Stimulated activated CD8-positive, alpha-beta memory T cell treated with anti-CD3 and anti-CD28 coated beads, Interleukin-7, amount 100 ng/mL, for 48 hours (primary cell): ENCODE results near the gene PCNX1.
A peak's percentile ranks its signal among the peaks of the same experiment; 100 is the strongest.

Experiments used
- DNase-seq, 2 donors: peaks; one replicate each; pipeline ENCODE4 v3.0.0-alpha.2; 2020; ENCODE audit warnings: low read depth in 1 of 2; ENCODE audit errors: extremely low read depth in 1 of 2

PCNX1 gene

DNA sequence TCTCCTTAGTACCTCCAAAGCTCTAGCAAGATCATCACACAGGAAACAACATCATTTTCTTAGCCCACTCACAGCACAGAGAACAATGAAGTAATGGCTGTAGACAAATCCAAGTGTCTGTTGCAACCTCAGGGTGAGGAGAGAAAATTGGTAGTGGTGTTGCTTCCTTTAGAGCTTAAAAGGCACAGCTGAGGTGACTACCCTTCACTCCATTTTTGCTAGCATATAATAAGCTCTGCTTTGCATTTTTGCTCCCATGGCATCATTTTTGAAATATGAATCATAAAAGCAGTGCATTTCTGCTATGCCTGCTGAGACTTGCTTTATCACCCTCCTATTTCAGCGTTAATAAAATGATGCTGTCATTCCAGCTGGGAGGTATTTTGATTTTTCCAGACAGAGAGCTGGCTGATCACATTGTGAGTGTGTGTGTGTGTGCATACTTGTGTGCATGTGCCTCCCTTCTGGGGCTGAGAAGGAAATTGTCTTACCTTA is 18.5 kb upstream of the PCNX1 start:
- DNase-seq = no peak

DNA sequence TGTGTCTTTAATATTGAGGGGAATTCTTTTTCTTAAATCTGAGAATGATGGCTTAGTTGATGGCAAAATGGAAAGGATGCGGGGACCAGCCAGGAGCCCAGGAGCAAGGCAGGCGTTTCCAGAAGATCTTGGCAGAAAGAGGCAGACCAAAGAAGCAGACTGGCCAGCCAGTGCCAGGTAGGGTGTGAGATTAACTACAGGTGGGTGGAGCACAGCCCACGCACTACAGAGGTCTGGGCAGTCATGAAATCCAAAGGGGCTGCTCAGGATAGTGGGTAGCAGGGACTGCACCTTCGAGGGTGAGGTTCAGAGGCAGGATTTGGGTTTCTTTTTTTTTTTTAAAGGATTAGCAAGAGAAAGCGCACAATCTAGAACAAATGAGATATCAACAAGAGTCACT is 17.7 kb upstream of the PCNX1 start:
- DNase-seq = no peak

DNA sequence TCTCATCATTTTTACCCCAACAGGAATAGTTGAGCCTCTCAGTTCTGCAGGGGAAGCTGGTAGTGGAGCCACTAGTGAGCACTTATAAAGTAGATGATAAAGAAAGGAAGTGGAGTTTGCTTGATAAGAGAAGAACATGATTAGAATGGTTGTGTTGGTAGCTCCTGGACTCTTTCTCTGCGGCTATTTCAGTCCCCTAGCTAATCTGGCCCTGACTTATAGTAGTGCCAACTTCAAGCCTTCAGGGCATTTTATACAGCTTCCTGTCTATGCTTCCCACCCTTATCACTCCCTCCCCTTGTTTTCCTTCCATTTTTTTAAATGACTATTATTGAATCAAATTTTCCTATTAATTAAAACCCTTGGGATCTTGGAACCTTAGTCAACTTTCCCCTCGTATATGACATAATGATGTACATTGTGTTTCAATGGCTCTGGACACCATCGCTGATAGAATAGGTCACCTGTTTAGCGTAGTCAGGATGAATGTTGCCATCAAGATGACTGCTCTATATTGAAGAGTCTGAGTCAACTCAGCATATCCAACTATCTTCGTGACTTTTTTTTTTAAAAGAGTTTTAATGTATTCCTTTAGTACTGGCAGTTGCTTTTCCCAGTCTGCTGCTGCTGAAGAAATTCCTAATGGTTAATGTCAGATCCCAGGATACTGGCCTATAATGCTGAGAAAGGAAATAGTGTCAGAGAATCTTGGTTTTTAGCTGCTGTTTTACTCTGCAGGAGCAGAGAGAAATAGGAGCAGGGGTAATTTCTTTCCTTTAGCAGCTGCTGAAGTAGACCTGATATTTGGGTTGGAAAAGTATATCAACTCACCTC is 16.2 kb upstream of the PCNX1 start:
- DNase-seq = no peak

DNA sequence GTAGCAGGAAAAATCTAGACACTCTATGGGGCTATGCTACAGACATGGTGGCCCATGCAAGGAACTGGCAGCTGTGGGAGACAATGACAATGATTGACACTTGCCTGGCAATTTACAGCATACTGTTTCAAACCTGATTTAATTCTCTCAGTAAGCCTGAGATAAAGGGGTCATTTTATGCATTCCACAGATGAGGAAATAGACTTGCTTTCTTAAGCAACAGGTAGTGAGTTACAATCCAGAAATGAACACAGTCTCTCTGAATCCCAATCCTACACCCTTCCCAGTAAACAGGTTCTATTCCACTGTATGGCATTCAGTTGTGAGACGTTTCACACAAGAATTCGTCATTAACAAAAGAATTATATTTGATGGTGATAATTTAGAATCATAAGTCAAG is 15.5 kb upstream of the PCNX1 start:
- no peak for DNase-seq

DNA sequence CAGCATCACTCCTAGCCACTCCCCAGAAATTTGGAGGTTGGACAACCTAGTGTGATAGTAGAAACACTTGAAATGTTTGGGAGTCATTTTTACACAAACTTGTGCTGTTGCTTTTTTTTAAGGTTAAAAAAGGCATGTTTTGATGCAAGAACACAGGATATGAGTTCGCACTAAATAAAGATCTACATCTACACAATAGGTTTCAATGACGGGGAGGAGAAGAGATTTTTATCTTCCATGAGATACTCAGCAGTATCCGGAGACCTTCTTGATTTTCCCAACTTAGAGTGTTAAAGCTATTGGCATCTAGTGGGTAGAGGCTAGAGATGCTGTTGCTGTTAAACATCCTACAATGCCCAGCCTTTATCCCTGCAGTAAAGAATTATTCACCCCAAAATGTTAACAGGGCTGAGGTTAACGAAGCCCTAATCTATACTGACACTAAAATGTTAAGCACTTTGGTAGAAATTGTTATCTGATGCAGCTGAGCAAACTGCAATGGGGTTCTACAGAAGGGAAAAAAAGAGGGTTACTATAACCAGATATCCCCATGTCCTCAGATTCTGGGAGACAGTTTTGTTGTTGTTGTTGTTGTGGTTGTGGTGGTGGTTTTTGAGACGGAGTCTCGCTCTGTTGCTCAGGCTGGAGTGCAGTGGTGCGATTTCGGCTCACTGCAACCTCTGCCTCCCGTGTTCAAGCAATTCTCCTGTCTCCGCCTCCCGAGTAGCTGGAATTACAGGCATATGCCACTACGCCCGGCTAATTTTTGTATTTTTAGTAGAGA is 14.0 kb upstream of the PCNX1 start:
- DNase-seq = no peak

DNA sequence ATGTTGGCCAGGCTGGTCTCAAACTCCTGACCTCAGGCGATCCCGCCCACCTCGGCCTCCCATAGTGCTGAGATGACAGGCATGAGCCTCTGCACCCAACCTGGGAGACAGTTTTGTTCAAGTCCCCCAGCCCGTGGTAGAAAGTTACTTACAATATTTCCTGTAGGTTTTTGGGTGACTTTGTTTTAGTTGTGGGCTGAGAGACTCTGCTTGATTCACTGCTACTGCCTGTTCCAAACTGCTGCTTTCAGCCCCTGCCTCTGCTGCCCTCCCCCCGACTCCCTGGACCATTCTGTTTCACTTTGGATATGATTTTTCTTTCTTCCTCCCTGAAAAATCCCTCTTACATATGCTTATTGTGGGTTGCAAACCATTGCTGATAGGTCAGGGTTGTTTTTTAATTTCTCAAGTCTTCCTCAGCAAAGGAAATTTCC is 13.4 kb upstream of the PCNX1 start:
- DNase-seq = peak in 1 of 2 donors; percentile 45

DNA sequence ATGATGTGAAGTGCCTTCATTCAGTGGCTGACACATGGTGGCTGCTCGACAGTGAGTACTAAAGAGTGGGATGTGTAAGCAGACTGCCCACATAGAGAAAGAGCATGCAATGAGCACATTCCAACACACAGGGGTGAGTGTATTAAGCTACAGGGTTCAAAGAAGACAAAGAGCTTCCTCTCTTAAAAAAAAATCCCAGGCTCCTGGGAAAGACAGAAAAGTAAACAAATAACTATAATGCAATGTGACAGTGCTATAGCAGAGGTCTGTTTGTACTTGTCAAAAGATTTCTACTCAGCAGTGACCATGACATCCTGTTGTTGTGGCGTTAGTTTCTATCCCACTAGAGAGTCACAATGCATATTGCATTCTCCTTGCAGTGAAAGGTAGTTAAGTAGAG is 12.4 kb upstream of the PCNX1 start:
- DNase-seq = no peak

DNA sequence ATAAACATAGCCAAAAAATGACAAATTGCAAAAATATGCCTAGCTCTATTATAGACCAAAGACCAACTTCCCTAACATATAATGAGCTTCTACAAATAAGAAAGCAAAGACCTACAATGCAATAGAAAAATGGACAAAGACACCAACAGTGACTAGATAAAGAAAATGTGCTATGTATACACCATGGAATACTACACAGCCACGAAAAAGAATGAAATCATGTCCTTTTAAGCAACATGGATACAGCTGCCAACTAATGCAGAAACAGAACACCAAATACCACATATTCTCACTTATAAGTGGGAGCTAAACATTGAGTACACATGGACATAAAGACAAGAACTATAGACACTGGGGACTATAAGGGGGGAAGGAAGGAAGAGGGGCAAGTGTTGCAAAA is 10.9 kb upstream of the PCNX1 start:
- DNase-seq = no peak

DNA sequence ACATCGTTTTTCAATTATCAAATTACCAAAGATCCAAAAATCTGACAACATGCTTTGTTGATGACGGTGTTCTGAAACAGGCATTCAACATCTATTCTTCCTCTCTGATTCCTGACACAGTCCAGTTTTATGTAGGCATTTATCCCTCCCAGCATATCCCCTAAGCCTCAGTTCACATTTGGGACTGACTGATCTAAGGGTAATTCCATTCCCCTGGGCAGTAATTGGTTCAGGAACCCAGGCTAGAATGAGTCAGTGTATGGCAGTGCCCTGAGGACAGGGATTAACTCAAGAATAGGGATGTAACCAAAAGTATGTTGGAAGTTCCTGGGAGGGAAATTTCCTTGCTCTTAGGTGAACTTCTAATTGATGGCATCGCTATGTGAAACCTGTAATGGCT is 10.3 kb upstream of the PCNX1 start:
- DNase-seq = no peak

DNA sequence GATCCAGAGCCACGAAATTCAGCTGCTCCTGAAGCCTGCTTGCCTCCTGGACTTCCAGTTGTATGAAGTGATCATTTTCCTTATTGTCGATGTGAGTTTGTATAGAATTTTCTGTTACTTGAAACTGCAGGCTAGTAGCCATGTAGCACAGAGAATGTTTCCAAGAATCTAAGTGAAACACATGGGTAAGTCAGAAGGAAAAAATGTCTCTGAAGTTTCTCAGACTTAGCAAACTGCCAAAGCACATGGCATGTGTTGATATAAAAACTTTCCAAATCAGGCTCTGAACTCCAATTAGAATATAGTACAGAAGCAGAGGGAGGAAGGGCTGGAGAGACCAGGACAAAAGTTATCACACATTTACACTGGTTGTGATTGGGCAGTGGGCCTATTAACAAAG is 9.8 kb upstream of the PCNX1 start:
- DNase-seq = no peak

DNA sequence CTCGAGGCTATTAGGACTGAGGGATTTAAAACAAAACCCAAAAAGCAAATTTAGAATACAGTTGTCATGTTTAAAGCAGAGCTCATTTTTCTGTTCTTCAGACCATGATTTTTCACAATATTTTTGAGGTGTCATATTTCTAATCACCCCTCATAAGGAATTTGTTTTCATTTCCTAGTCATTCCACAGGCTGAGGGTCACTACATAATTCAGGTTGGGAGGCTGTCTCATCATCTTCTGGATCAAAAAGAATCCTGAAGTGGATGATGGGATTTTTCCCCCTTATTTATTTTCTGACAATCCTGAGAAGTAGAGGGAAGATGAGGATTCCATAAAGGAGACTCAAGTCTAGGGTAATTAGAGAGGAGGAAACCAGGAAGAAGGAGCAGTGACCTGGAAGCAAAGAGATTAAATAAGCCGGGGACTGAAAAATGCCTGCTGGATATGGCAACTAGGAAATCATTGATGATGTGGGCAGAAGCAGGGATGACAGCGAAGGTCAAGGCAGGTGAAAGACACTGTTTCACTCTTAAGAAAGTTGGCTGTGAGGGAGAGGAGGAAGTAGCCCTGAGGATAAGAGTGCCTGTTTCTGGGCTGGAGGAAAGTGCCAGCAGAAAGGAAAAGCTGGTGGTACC is 9.0 kb upstream of the PCNX1 start:
- DNase-seq = no peak

DNA sequence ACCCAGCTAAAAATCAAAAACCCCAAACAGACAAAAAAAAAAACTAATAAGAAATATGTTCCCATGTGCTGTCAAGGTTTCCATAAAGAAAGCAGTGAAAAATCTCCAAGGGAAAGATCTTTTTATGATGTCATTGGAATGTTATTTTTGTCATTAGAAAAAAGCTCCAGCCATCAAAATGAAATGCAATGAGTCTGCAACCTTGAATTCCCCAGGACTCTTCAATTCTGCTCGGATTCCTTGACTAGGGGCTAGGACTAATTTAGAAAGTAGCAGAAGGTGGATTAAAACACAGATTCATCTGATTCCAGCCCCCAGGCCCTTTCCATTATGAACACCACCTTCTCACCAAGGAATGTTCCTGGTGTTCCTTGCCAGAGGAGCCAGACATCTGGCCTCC is 6.0 kb upstream of the PCNX1 start:
- no peak for DNase-seq

DNA sequence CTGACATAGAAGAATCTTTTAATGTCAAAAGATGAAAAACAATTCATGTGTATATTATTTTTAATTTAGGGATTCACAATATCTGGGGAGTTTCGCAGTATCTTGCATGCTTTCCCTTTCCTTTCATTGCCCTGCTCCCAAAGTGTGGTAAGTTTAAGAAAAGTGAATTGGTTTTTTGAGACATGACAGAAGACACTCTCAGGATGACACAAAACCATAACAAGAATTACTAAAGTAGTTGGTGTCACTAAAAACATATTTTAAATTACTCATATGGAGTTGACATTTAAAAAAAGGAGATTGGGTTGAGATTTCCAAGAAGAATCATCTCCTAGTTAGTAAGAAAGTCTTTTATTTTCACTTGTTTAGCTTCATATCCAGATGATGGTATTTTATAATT is 5.1 kb upstream of the PCNX1 start:
- DNase-seq = no peak

DNA sequence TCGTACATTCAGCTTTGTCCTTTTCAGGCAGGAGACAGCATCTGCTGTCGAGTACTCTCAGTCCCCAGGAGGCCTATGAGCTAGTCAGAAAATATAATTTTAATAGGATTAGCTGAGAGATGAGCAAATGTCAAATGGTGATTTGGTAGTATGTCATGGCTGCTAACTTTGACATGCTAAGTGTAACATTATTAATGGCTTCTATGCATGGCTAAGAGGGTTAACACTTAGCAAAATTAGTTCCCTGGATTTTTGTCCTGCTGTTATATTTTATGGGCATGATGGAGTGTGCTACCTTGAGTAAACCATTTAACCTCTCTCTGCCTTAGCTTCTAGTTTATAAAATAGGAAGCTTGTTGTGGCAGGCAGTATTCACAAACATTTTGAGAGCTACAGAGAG is 2.9 kb upstream of the PCNX1 start:
- DNase-seq = no peak

DNA sequence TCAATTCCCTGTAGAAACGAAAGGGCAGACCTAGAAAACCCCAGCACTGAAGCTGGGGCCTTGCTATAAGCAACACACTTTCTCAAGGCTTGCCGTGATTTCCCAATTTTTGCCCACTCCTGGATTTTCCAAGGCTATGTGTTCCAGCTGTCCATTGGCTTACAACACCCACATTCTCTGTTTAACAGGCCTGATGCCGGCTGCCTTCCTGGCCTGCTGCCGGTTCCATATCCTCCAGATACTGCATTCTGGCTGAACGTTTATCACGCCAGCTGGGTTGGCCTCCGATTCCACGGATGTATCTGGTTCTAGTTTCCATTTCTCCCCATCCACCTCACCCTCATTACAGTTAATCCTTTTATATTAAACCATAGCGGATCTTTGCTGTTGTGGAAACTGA is 2.0 kb upstream of the PCNX1 start:
- no peak for DNase-seq

DNA sequence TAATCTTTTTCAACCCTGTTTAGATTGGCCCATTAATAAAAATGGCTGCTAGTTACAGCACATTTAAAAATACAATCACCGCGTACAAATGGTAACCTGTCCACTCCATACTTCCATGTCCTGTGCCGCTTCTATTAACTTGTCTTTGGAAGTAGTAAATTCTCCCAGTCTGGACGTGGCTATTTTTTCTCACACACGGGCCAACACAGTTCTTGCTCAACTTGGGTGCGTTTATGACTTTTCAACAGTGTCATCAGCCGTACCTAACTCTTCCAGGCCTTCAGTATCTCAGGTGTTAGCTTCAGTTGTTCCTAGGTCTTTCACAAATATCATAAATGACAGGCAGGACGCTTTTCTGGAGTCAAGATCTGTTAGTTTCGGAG is 475 bp upstream of the PCNX1 start:
- no peak for DNase-seq

DNA sequence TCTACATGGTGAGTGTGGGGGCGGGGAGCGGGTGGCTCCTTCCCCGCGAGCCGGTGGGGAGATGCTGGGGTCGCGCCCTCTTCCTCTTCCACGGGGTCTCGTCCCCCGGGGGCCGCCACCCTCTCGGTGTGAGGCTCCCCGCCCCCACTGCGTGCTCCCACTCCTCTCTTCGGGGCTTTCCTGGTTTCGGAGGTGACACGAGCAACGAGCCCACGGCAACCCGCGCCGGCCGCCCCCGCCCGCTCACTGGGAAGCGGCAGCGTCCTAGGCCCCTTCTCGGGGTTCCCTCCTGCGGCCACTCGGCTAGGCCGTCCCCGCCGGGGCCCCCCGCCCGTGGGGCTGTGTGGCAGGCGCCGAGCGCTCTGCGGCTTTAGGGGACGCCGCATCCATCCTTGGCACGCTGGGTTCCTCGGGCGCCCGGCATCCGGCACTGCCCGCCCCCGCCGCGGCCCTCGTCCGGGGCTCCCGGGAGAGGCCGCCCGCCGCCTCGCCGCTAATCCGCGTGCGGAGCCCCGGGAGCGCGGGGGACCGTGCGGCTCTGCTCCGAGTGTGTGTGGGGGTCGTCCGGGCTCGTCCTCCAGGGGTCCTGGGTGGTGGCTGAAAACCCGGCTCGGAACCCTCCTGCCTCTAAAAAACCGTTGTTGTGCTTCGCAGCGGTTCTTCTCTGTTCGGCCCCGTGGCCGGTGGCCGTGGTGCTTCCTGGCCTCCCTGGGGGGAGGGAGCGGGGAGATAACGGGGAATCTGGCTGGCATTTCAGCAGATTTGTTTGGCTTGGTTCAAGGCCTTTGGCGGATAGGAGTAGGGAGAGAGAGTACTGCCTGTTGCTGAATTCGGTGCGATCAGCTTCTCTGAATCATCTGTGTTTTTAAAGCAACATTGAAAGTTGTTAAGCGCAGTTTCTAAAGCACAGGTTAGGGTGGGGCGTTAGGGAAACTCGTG is 1.0 kb downstream of the PCNX1 start:
- DNase-seq = no peak

DNA sequence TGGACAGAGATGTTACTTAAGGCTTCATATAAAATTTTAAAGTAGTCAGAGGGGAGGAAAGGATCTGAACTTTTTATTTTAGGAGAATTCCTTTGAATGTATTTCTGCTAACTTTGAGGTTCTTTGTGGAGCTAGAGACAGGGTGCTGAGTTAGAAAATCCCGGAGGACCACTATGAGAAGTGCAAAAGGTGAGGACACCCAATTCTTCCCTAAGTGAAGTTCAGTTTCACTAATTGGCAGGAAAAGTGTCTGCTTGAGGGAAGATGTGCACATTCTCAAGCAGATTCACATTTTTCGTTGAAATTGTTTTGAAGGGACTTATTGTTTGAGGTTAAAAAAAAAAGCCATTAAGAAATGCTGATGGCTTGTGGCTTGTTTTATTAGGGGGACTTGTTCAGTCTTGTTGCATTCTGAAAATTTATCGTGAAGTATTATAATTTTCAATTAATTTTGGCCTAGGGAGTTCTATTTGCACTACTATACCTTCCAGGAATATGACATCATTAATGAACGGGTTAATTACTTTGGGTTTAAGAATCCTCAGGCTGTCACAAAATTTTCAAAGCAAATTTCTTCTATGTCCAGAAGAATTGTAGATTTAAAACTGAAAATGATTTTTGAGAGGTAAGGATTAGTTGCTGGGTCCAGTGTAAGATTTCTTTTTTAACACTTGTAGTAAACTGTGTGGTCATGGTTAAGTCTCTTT is 1.8 kb downstream of the PCNX1 start:
- no peak for DNase-seq

DNA sequence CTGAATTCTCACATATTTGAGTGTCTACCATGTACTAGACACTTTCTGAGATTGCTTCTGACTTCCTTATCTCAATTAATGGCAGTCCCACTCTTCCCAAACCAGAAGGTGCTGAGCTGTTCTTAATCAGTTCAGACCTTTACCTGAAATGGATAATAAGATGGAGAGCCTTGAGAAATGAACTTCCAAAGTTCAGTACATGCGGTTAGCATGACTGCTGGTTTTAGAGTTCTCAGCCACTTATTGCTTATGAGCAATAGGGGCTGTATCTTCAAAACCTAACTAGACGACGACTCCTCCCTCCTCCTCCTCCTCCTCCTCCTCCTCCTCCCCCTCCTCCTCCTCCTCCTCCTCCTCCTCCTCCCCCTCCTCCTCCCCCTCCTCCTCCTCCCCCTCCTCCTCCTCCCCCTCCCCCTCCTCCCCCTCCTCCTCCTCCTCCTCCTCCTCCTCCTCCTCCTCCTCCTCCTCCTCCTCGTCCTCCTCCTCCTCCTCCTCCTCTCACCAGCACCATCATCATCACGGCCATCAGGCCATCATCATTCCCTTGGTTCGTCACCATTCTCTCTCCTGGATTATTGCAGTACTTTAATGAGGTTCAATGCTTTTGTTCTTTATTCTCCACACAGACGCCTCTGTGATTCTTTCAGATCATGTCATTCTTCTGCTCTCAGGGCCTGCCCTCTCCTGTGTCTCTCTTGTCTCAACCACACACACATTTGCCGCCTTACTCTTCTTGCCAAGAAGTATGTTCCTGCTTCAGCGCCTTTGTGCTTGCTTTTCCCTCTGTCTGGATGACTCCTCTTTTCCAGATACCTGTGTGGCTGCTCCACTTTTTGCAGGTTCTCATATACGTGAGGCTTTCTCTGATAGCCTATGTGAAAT is 2.7 kb downstream of the PCNX1 start:
- DNase-seq = no peak
